ENCODE results near the gene TERF2IP. TPM values are rescaled to one million over a fixed set of nuclear protein-coding genes. Genes with fewer than 3 reads are reported as not detected.

Gene TERF2IP
- total and polyA plus RNA-seq, 9 of the 15 experiments (the other 6 are each of a cell fraction or from before 2014, with no cell fraction given) = 14.5 to 64.2 (median 47.0) TPM

DNA sequence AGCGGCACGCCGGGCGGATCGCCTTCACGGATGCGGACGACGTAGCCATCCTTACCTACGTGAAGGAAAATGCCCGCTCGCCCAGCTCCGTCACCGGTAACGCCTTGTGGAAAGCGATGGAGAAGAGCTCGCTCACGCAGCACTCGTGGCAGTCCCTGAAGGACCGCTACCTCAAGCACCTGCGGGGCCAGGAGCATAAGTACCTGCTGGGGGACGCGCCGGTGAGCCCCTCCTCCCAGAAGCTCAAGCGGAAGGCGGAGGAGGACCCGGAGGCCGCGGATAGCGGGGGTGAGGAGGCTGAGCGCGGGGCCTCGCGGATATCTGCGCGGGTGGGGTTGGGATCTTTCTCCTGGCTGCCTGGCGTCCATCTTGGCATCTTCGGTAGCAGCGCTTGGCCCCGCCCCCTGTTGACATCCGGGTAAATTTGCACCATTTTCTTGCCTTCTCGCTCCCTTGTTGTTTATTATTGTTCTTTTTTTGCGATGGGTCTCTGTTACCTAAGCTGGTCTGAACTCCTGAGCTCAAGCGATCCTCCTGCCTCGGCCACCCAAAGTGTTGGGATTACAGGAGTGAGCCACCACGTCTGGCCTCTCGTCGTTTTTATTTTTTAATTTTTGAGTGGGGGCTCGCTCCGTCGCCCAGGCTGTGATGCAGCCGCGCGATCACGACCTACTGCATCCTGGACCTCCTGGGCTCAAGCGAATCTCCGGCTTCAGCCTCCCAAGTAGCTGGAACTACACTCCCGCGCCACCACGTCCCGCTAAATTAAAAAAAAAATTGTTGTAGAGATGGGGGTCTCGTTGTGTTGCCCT, 898 bp downstream of the TERF2IP start:
- H3K9ac ChIP-seq (ENCODE audit: insufficient read depth in 1 of 2, low read depth in 2 of 2, low read length in 2 of 2) = peak overlapping the region; percentile 94 to 97
- H3K27me3 ChIP-seq (ENCODE audit: control insufficient read depth in 2 of 2, insufficient read depth in 2 of 2, low read length in 2 of 2) = no peaks in the 10 kb centered on the region
- ChIA-PET POLR2A (interaction anchor here (0.5 to 8.7 kb wide), 17 partner anchors 10 to 387 kb away, joined by 3 to 43 read pairs (median 4); partner anchors contain the start of genes ADAT1 and CPHXL2), CTCF (ENCODE audit: low intra/inter-chr PET ratio) (no interaction called here)
- intact Hi-C loops (cut with micrococcal nuclease) = loop anchor here (5.0 kb wide), 1 partner anchor 114 kb away; no protein-coding TSS in a partner anchor
- peak; percentile 68 for ATAC-seq
- H4K20me1 ChIP-seq (replicated peaks; ENCODE audit: control insufficient read depth, insufficient read depth, low read length) = peaks cover 16% of the 10 kb centered on the region
- H3K79me2 ChIP-seq (ENCODE audit: control insufficient read depth, insufficient read depth, low read length) = peaks cover 100% of the 10 kb centered on the region
- peak; percentile 85 for FAIRE-seq
- peak; percentile 67 to 87 (median 74) for DNase-seq (ENCODE audit: extremely low read depth in 1 of 4, low spot score in 3 of 4)
- WGBS (ENCODE audit: insufficient coverage, low coverage, missing lambda C conversion rate) = 1% methylated on average over 59 of the region's 62 CpGs
- in situ Hi-C loops (cut with MboI) = loop anchor here (25.0 kb wide), 1 partner anchor 1539 kb away; the partner anchor contains the start of genes MON1B and SYCE1L
- no peaks in the 10 kb centered on the region for H3K9me3 ChIP-seq (replicated peaks; ENCODE audit: control insufficient read depth, insufficient read depth, low read depth, low read length)
- H3K36me3 ChIP-seq (ENCODE audit: control insufficient read depth, insufficient read depth, low read length) = peaks cover 33% of the 10 kb centered on the region
- H3K4me3 ChIP-seq = peak overlapping the region; percentile 96
- H3K4me2 ChIP-seq (ENCODE audit: insufficient read depth, low read length) = peak overlapping the region; percentile 91
- H3K4me1 ChIP-seq (replicated peaks in 1 of 2; ENCODE audit: control insufficient read depth in 2 of 2, insufficient read depth in 2 of 2, low read length in 2 of 2) = peaks cover 15 to 24% of the 10 kb centered on the region in 2 experiments; a peak in 4 of 5 replicates
- peak overlapping the region; percentile 93 for H3K27ac ChIP-seq (ENCODE audit: extremely low read depth, low read depth, low read length)
- BruUV-seq (replicated peaks) = no TSS peak
- H2AFZ ChIP-seq (ENCODE audit: low read depth, low read length) = peak overlapping the region; percentile 80
- H3K9me1 ChIP-seq (ENCODE audit: control insufficient read depth, insufficient read depth, low read length) = peaks cover 7% of the 10 kb centered on the region
- TF ChIP-seq TBP (optimal IDR thresholded peaks at IDR 0.05; ENCODE audit: low read depth, low read length) (peak; percentile 5), SRSF1 (IDR thresholded peaks at IDR 0.05; ENCODE audit: low read depth, low read length) (no peak), PTTG1 (tag; IDR thresholded peaks at IDR 0.05; ENCODE audit: low read depth) (no peak), PHTF2 (CRISPR knock-in tag; IDR thresholded peaks at IDR 0.05) (no peak), ETV6 (IDR thresholded peaks at IDR 0.05; ENCODE audit: borderline replicate concordance in 1 of 2, low read depth in 2 of 2, low read length in 1 of 2) (no peak), ETV6 (CRISPR knock-in tag; IDR thresholded peaks at IDR 0.05; ENCODE audit: borderline replicate concordance) (no peak), TCF7 (IDR thresholded peaks at IDR 0.05; ENCODE audit: borderline replicate concordance) (no peak), POLR2B (IDR thresholded peaks at IDR 0.05; ENCODE audit: low read depth, partially characterized antibody) (peak; percentile 14), CREM (IDR thresholded peaks at IDR 0.05; ENCODE audit: low read depth) (peak; percentile 10), PHF8 (IDR thresholded peaks at IDR 0.05; ENCODE audit: borderline replicate concordance, low read length) (peak; percentile 23; the same call in 1 of the 2 replicates), NFRKB (IDR thresholded peaks at IDR 0.05; ENCODE audit: low read depth) (peak; percentile 95), ZNF253 (CRISPR knock-in tag; conservative IDR thresholded peaks at IDR 0.05) (no peak), RBBP5 (IDR thresholded peaks at IDR 0.05; ENCODE audit: borderline replicate concordance, insufficient read depth, low read length, poor library complexity, severe bottlenecking) (peak; percentile 64), STAG1 (CRISPR knock-in tag; IDR thresholded peaks at IDR 0.05; ENCODE audit: borderline replicate concordance) (peak; percentile 6)
- TF ChIP-seq, protein P1, sequence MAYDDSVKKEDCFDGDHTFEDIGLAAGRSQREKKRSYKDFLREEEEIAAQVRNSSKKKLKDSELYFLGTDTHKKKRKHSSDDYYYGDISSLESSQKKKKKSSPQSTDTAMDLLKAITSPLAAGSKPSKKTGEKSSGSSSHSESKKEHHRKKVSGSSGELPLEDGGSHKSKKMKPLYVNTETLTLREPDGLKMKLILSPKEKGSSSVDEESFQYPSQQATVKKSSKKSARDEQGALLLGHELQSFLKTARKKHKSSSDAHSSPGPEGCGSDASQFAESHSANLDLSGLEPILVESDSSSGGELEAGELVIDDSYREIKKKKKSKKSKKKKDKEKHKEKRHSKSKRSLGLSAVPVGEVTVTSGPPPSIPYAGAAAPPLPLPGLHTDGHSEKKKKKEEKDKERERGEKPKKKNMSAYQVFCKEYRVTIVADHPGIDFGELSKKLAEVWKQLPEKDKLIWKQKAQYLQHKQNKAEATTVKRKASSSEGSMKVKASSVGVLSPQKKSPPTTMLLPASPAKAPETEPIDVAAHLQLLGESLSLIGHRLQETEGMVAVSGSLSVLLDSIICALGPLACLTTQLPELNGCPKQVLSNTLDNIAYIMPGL (CRISPR knock-in tag; IDR thresholded peaks at IDR 0.05) = peak; percentile 13; the same call in 1 of the 2 replicates
- TF ChIP-seq, protein P2, sequence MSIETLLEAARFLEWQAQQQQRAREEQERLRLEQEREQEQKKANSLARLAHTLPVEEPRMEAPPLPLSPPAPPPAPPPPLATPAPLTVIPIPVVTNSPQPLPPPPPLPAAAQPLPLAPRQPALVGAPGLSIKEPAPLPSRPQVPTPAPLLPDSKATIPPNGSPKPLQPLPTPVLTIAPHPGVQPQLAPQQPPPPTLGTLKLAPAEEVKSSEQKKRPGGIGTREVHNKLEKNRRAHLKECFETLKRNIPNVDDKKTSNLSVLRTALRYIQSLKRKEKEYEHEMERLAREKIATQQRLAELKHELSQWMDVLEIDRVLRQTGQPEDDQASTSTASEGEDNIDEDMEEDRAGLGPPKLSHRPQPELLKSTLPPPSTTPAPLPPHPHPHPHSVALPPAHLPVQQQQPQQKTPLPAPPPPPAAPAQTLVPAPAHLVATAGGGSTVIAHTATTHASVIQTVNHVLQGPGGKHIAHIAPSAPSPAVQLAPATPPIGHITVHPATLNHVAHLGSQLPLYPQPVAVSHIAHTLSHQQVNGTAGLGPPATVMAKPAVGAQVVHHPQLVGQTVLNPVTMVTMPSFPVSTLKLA (conservative IDR thresholded peaks at IDR 0.05) = peak; percentile 32 to 39; a peak in 3 of 4 replicates

Measured in K562 (cell line).